Kidney epithelial cell (primary cell): ENCODE measurements around the gene CLRN2. TPM values are rescaled to one million over a fixed set of nuclear protein-coding genes. Genes with fewer than 3 reads are reported as not detected.

Experiments used
- DNase-seq: peaks from one replicate; pipeline ENCODE4 v3.0.0-alpha.2; 2010; ENCODE audit warnings: low read depth
- H3K27me3 ChIP-seq: 2 replicates; pipeline ENCODE4 v1.6.0; 2011; ENCODE audit warnings: low read length; ENCODE audit not compliant: control insufficient read depth, insufficient read depth
- H3K36me3 ChIP-seq: 2 replicates; pipeline ENCODE4 v1.5.1; 2011; ENCODE audit warnings: low read length; ENCODE audit not compliant: control insufficient read depth, insufficient read depth
- H3K4me3 ChIP-seq: 2 replicates; pipeline ENCODE4 v1.5.1; 2011; ENCODE audit warnings: low read depth, mild to moderate bottlenecking, control low read depth, low read length
- CTCF ChIP-seq: IDR thresholded peaks from 2 replicates; pipeline ENCODE4 v1.5.1; 2011; ENCODE audit warnings: mild to moderate bottlenecking, moderate library complexity, low read length, control low read depth, inconsistent platforms; ENCODE audit not compliant: insufficient read depth, poor library complexity, severe bottlenecking
- total RNA-seq: library from RNA; depleted of rRNA; stranded (reverse); fragments of >200 nt; gene quantifications from 2 replicates; pipeline ENCODE4 v1.2.3, GENCODE V29; 2015

The CLRN2 gene
- not detected in 2 replicates for total RNA-seq

- peaks cover 4% of the 10 kb centered on the region for H3K27me3 ChIP-seq
- DNase-seq: no peak
Observed at GRCh38 chr4:17514865-17515264, at the start of gene CLRN2. TSS of gene CLRN2 (plus strand) at chr4:17515165. CDS start at chr4:17515267, 102 bp downstream.

GRCh38 chr4:17468619-17469221 lies 46.2 kb upstream of the CLRN2 start:
- no peaks in the 10 kb centered on the region for H3K36me3 ChIP-seq
- DNase-seq: no peak
- no peaks in the 10 kb centered on the region for H3K27me3 ChIP-seq
- peak; percentile 53 for TF ChIP-seq CTCF
- no peak overlapping the region for H3K4me3 ChIP-seq

More at GRCh38 chr4:17514865-17515264, at the start of gene CLRN2:
- no peaks in the 10 kb centered on the region for H3K36me3 ChIP-seq
- no peak for TF ChIP-seq CTCF
- no peak within 1 kb of the TSS for H3K4me3 ChIP-seq

GRCh38 chr4:17469931-17470674 lies 44.9 kb upstream of the CLRN2 start:
- no peak for DNase-seq
- Histone ChIP-seq H3K27me3 (no peaks in the 10 kb centered on the region), H3K36me3 (no peaks in the 10 kb centered on the region), H3K4me3 (no peak overlapping the region)
- no peak for TF ChIP-seq CTCF

GRCh38 chr4:17475481-17475880 lies 39.5 kb upstream of the CLRN2 start:
- Histone ChIP-seq H3K4me3 (no peak overlapping the region), H3K36me3 (no peaks in the 10 kb centered on the region), H3K27me3 (no peaks in the 10 kb centered on the region)
- TF ChIP-seq CTCF: no peak
- no peak for DNase-seq

- no peak for TF ChIP-seq CTCF
- no peaks in the 10 kb centered on the region for H3K27me3 ChIP-seq
- H3K4me3 ChIP-seq: no peak overlapping the region
- DNase-seq: no peak
- H3K36me3 ChIP-seq: no peaks in the 10 kb centered on the region
Observed at GRCh38 chr4:17476853-17477252, 38.1 kb upstream of the CLRN2 start.
